Superior temporal gyrus (tissue), 1 donor: ENCODE results near the gene TEX29.

ENCODE experiments used
- DNase-seq: peaks from one replicate; pipeline ENCODE4 v3.0.0-alpha.2; 2016; ENCODE audit errors: extremely low spot score

The TEX29 gene

DNA sequence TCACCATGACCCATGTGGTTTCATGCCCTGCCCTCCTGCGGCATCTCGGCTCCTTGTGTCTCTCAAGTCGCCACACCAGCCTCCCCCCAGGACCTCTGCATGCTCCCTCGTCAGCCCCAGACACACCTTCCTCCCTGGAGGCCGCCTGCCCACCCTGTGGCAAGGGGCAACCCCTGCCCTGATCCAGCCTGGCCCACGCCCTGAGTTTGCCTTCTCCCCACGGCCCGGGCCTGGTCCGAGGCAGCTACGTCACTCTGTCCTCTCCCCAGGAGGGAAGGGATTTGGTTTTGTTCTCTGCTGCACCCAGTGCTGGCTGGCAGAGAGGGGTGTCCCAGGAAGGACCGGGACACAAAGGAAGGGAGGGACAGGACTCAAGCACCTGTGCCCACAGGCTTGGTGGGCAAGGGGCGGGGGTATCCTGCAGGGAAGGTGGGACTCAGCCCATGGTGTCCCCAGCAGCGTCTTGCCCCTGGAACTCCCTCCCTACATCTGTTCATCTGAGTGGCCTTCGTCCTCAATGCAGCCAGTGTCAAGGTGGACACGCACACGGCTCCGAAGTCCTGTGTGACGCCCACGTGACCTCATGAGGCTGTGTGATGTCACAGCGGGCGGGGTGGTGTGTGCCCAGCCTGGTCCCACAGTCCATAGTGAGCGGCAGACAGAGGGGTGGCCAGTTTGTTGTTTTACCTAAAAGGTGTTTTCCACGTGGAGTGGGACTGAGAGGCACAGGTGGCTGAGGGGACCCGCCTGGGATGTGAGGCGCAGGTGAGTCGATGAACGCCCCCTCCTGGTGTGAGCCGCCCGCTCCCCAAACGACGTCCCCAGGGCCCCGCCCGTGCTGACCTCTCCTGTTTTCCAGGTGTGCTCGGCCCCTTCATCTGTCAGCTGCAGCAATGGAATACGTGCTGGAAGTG, at the start of gene TEX29:
TEX29 (plus strand) TSS at position 645 of the 914 bp plus-strand sequence; CDS start at position 894, 249 bp downstream.
- no peak for DNase-seq

DNA sequence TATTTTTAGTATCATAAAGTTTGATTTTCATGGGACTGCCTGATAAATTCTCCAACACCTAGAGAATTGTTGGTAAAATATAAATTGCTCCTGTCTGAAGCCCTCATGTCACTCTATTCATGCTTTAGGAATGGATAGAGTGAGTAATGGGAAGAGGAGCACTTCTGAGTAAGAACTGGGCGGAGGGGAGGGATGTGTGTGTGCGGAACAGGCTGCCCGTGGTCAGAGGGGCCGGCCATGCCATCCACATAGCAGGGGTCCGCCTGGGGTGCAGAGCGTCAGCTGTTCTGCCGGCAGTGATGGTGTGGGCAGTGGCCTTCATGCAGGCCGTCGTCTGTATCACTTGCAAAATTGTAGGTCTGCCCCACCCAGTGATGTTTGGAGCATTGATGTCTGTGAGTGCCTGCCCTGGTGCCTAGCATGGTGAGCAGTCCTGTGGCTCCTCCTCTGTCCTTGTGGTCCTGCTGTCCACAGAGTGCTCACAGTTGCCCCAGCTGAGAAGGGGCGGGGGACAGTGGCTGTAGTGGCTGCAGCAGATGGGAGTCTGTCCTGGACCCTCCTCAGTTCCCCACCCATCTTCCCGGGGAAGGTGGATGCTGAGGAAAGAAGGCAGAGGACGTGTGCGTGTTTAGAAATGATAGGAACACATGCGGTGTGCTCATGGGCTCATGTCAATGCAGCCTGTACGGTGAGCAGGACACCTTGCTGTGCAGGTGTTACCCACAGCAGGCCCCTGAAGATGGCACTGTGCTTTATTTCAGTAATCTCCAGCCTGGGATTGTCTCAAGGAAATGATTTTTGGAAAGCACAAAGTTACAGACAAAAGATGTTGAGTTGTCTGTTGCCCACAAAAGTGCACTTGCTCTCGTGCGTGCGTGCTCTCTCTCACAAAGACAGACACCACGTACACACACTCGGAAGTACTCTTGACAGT, 49.4 kb upstream of the TEX29 start:
- no peak for DNase-seq

DNA sequence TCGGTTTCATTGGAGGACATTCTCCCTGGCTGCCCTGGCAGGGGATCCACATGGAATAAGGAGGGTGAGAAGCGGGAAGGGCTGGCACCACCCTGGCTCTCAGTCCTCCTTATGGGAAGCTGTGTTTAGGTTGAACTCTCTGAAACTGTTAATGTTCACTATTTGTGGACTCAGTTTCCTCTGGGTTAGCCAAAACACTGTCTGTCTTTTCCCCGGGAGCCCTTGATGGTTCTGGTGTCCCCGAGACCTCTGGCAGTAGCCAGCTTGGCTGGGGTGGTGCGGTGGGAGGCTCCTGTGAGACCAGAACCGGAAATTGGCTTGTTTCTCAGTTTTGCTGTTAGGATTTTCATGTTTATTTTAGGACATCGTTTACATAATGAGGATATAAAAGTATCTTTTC, 48.3 kb upstream of the TEX29 start:
- DNase-seq, result no peak

GRCh38 chr13:111275382-111275781, 45.1 kb upstream of the TEX29 start:
- DNase-seq, result no peak

DNA sequence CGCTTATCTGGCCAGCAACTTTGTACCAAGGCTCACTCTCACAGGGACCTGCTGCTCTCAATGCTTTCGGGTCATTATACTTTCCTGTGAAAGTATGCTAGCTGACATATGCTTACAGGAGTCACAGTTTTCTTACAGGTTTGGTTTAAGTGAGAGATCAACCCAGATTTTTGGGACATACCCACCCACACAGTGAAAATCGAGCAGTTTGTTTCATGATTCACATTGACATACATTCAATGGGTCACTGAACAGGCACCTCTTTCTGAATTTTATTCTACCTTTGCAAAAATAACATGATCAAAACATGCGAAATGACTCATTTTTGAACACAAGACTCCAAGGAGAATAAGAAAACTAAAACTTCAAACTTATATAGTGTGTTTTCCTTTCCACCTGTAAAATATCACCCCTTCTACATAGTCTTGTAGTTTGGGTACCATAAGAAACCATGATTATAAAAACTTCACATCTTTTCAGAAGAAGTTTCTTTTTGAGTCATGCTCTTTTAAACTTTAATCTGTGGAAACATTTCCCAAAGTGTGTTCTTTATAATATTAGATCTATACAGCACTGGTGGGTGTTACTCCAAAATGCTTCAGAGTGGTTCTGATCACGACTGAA, 44.3 kb upstream of the TEX29 start:
- DNase-seq, result peak; percentile 14

DNA sequence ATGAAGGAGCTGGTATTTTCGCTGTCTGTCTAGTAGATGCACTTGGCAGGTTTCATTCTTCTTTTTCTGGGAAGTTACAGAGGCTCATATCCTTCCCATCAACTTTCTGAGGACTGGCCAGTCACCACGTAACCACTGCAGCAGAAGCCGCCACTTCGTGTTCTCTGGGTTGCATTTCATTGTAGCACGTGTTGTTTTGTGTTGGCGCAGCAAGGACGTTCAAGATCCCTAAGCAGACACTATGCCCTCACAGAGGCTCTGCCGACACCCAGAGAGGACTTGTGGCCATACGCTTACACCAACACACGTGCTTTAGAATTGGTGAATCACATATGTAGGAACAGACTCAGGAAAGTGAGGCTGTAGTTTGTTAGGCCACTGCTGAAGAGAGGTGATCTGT, 42.2 kb upstream of the TEX29 start:
- DNase-seq, result no peak

GRCh38 chr13:111278743-111279652, 41.4 kb upstream of the TEX29 start:
- DNase-seq, result no peak

GRCh38 chr13:111280226-111280625, 40.2 kb upstream of the TEX29 start:
- DNase-seq, result no peak

DNA sequence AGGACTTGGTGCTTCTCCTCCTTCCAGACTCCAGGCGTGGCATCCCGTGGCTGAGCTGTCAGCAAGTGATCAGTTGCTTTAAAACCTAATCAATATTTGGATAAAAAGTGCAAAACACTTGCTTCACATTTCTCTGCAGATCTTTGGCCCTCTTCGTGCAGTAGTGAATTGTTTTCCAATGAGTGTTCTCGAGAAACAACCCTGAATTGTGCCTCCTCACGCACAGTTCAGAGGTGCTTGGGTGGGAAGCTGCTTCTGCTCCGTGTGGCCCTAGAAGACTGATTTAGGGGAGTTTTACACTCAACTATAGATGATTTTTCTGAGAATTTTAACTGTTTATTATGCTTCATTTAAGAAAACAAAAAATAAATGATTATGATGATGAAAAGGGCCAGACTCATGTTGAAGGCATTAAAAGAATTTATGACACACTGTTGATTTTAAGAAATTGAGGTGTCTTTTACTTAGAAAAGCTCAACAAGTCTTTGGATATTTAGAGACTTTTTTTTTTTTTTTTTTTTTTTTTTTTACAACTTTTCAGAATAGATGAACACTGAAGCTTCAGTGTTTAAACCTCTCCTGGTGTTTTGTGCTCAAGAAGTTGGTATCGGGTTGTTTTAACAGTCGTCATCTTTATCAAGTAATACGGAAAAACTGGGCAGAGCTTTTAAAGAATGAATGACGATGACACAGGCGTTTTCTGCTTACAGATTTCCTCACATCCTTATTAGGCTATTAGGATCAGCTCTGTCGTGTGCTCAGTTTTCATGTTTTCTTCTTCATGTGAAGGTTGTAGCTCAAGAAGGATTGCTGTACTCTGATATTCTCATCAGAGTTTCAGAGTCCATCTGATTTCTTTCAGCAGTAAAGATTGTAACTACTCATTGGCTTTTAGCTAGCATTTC, 39.5 kb upstream of the TEX29 start:
- DNase-seq, result peak; percentile 27

GRCh38 chr13:111281751-111282311, 38.6 kb upstream of the TEX29 start:
- peak; percentile 74 for DNase-seq

- no peak for DNase-seq
Observed at GRCh38 chr13:111282425-111282824, 38.0 kb upstream of the TEX29 start.

GRCh38 chr13:111282997-111283396, 37.4 kb upstream of the TEX29 start:
- DNase-seq, result no peak

DNA sequence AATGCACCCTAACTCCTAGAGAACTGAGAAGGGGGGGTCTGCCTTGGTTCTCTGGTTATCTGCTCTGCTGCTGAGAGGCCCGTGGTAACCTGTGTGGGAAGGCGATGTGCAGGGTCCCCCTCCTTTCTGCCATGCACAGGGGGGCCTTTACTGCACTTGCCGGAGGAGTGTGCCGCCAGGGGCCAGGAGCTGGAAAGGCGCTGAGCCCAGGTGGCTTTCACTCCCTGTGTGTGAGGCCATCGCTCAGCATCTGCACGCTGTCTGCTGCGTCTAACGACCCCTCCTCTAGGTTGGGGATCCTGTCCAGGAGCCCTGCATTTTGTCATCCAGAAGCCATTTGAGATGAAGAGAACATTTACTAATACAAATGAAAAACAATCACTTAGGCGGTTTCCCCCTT, 37.0 kb upstream of the TEX29 start:
- DNase-seq, result no peak

DNA sequence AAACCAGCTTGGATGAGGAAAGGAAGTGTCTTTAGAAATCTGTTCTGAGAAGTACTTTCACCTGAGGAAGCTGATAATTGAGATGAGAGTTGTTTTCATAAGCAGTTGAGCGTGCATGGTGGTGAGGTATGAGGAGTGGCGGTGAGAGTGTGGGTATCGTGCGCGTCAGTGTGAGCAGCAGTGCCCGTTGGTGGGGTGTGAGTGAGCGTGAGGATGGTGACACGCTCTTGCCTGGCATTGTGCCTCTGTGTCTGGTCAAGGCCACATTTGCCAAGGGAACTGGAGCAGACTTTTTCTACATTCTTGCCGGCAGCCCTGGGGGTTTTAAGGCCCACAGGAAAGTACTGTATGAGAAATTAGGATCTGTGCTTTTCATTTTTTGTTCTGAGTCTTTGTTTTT, 36.5 kb upstream of the TEX29 start:
- no peak for DNase-seq

- DNase-seq, result no peak
Observed at GRCh38 chr13:111284565-111284964, 35.9 kb upstream of the TEX29 start.

DNA sequence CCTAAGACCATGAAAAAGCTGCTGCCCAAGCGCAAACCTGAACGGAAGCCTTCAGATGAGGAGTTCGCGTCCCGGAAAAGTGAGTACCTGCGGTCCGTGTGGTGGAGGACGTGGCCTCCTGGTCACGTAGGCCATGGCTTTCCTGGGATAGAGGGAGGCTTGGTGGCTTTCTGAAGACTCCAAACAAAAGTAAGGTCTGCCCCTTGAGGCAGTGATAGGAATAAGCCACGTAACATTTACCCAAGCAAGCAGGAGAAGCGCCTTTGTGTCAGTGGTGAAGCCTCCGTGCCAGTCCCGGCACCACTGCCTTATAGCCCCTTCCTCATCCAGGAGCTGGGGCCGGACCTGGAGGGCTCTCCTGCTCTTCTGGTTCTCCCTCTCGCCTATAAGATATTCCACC, 34.3 kb upstream of the TEX29 start:
- no peak for DNase-seq

DNA sequence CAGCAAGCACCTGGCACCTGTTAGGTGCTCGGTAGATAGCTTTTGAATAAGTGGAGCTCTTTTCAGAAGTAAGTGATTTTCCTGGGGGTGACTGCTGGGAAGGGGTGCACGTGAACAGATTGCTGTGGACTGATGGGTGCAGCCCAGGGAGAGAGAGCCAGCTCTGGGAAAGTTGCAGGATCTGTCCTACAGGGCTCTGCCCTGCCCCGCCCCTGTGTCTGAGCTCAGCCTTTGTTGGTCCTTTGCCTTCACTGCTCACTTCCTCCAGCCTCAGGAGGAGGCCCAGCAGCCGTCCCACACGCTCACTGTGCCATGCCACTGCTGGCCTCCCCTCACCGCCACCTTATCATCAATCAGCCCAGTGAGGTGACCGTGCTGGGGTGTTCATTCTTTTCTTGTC, 33.7 kb upstream of the TEX29 start:
- no peak for DNase-seq

DNA sequence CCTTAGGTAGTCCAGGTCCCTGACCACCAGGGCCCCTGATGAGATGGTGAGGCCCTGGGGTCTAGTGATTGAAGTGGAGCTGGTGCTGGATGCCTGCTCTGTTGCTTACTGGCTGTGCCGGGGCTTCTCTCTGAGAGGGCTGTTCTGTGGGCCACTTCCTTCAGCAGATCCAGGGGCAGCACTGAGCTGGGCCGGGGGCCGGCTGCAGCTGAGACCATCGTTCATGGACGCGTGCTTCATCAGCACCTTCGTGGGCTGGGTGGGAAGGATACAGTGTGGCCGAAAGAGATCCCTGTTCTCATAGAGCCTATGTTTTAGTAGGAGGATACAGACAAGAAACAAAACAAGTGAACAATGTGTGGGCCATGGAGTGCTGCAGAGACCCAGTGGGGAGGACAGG, 33.2 kb upstream of the TEX29 start:
- DNase-seq, result no peak

DNA sequence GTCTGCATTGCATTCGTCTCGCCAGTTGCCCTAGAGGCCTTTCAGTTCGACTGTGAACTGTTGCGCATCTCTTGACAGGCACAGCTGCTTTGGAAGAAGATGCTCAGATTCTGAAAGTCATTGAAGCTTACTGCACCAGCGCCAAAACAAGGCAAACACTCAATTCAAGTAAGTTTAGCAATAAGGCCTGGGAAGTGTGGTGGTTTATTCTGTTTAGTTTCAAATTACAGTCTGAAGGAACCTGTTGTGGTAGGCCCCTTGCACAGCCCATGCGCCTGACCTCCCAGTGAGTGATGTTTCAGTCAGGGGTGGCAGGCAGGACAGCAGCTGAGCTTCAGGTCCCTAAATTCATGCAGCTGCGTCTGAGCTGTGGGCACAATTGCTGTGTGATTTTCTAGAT, 32.2 kb upstream of the TEX29 start:
- DNase-seq, result no peak

- no peak for DNase-seq
Observed at GRCh38 chr13:111289251-111289650, 31.2 kb upstream of the TEX29 start.
